HEK293 (cell line): ENCODE data around the gene ODAD4.

Source experiments
- CTCF ChIA-PET: fragments of 350-600 bp; formaldehyde crosslinking; extraction: SDS; loops from one replicate; lab custom pipeline; 2021; ENCODE audit warnings: antibody characterized with exemption; lab: Yijun Ruan, JAX
- POLR2A ChIA-PET: fragments of 300-600 bp; formaldehyde crosslinking; extraction: SDS; loops from one replicate; lab custom pipeline; 2020; ENCODE audit warnings: antibody characterized with exemption, inconsistent platforms; lab: Yijun Ruan, JAX
- H3K27ac ChIP-seq: fragments of 200-500 bp; sonication (Bioruptor generic); 2 replicates; pipeline ENCODE4 v1.5.1; 2014; ENCODE audit warnings: low read depth, low read length, control low read depth, inconsistent platforms; ENCODE audit errors: extremely low read depth
- H3K36me3 ChIP-seq, 2 experiments: fragments of 200-500 bp in 1 of 2; sonication (Bioruptor generic) in 1 of 2; 1 replicate in 1 of 2; 2 replicates in 1 of 2; pipeline ENCODE4 v1.5.1; 2014 to 2017; ENCODE audit warnings: inconsistent platforms in 2 of 2, low read length in 2 of 2; ENCODE audit not compliant: control insufficient read depth in 2 of 2, insufficient read depth in 1 of 2
- H3K4me1 ChIP-seq: fragments of 200-500 bp; sonication (Bioruptor generic); 2 replicates; pipeline ENCODE4 v1.5.1; 2014; ENCODE audit warnings: mild to moderate bottlenecking, low read length, inconsistent platforms; ENCODE audit not compliant: control insufficient read depth, insufficient read depth
- H3K4me3 ChIP-seq: 2 replicates; pipeline ENCODE4 v1.5.1; 2011; ENCODE audit warnings: low read depth, mild to moderate bottlenecking, control low read depth, low read length, moderate library complexity
- H3K9me3 ChIP-seq: fragments of 200-500 bp; sonication (Bioruptor generic); 2 replicates; pipeline ENCODE4 v1.5.1; 2014; ENCODE audit warnings: low read depth, low read length, inconsistent platforms; ENCODE audit not compliant: control insufficient read depth, insufficient read depth
- EGR2 ChIP-seq: fragments of 450-650 bp; formaldehyde crosslinking; IDR thresholded peaks from 2 replicates; pipeline ENCODE4 v1.5.1; 2016; ENCODE audit warnings: low read depth, missing biosample characterization, missing genetic modification characterization
- GLIS1 ChIP-seq: fragments of 450-650 bp; formaldehyde crosslinking; IDR thresholded peaks from 2 replicates; pipeline ENCODE4 v1.5.1; 2016; ENCODE audit warnings: missing biosample characterization, missing genetic modification characterization
- PBX3 ChIP-seq: sonication (generic); formaldehyde crosslinking; IDR thresholded peaks from 2 replicates; pipeline ENCODE4 v1.8.1; 2022; ENCODE audit warnings: mild to moderate bottlenecking, moderate library complexity, missing genetic modification reagents
- SCRT1 ChIP-seq: fragments of 450-650 bp; formaldehyde crosslinking; IDR thresholded peaks from 2 replicates; pipeline ENCODE4 v1.5.1; 2016; ENCODE audit warnings: missing biosample characterization, missing genetic modification characterization, borderline replicate concordance
- SCRT2 ChIP-seq: fragments of 450-650 bp; formaldehyde crosslinking; IDR thresholded peaks from 2 replicates; pipeline ENCODE4 v1.5.1; 2016; ENCODE audit warnings: missing biosample characterization, missing genetic modification characterization
- ZBTB1 ChIP-seq: fragments of 450-650 bp; formaldehyde crosslinking; IDR thresholded peaks from 2 replicates; pipeline ENCODE4 v1.5.1; 2016; ENCODE audit warnings: missing biosample characterization, missing genetic modification characterization
- ZNF169 ChIP-seq: fragments of 450-650 bp; formaldehyde crosslinking; IDR thresholded peaks from 2 replicates; pipeline ENCODE4 v1.5.1; 2016; ENCODE audit warnings: missing biosample characterization, missing genetic modification characterization
- ZNF19 ChIP-seq: fragments of 450-650 bp; formaldehyde crosslinking; IDR thresholded peaks from 2 replicates; pipeline ENCODE4; 2016; ENCODE audit warnings: missing biosample characterization, missing genetic modification characterization, low read depth
- ZNF24 ChIP-seq: fragments of 450-650 bp; formaldehyde crosslinking; IDR thresholded peaks from 2 replicates; pipeline ENCODE4 v1.5.1; 2016; ENCODE audit warnings: missing biosample characterization, missing genetic modification characterization
- ZNF335 ChIP-seq: fragments of 450-650 bp; formaldehyde crosslinking; conservative IDR thresholded peaks from 2 replicates; pipeline ENCODE4 v1.5.1; 2016; ENCODE audit warnings: missing biosample characterization, missing genetic modification characterization
- ZNF37A ChIP-seq: fragments of 450-650 bp; IDR thresholded peaks from 2 replicates; pipeline ENCODE4 v1.5.1; 2018; ENCODE audit warnings: missing biosample characterization, missing genetic modification characterization
- ZNF626 ChIP-seq: fragments of 450-650 bp; sonication (Bioruptor Pico); formaldehyde crosslinking; IDR thresholded peaks from 2 replicates; pipeline ENCODE4 v1.5.1; 2018; ENCODE audit warnings: missing biosample characterization, missing genetic modification characterization, inconsistent platforms
- TF ChIP-seq, protein P1 (sequence below): fragments of 450-650 bp; formaldehyde crosslinking; IDR thresholded peaks from 2 replicates; pipeline ENCODE4 v1.5.1; 2016; ENCODE audit warnings: missing biosample characterization, missing genetic modification characterization
- TF ChIP-seq, protein P2 (sequence below): fragments of 450-650 bp; formaldehyde crosslinking; IDR thresholded peaks from 2 replicates; pipeline ENCODE4 v1.5.1; 2016; ENCODE audit warnings: missing biosample characterization, missing genetic modification characterization, borderline replicate concordance

ODAD4 gene

DNA sequence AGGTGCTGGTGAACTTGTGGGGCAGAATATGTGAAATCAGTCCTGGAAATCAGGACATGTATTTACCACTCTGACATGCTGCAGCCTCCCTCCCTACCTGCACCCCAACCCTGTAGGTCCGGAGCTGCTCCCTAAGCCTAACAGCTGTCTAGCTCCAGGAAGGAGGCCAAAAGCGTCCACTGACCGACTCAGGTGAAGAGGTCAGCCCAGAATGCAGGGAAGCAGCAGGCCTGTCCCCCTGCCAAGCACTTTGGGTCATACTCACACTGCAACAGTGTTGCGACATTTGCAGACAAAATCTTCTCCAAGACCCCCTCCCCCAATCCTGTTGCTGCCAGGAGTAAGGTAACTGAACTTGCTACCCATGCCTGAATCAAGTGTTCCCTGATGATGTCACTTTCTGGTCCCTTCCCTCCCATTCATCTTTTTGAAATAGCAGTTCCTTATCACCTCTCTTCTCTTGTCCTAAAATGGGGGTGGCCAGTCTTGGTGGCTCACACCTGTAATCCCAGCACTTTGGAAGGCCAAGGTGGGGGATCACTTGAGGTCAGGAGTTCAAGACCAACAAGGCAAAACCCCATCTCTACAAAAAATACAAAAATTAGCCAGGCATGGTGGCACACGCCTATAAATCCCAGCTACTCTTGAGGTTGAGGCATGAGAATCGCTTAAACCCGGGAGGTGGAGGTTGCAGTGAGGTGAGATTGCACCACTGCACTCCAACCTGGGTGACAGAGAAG, 10.4 kb upstream of the ODAD4 start (continued):
- TF ChIP-seq, protein P1, sequence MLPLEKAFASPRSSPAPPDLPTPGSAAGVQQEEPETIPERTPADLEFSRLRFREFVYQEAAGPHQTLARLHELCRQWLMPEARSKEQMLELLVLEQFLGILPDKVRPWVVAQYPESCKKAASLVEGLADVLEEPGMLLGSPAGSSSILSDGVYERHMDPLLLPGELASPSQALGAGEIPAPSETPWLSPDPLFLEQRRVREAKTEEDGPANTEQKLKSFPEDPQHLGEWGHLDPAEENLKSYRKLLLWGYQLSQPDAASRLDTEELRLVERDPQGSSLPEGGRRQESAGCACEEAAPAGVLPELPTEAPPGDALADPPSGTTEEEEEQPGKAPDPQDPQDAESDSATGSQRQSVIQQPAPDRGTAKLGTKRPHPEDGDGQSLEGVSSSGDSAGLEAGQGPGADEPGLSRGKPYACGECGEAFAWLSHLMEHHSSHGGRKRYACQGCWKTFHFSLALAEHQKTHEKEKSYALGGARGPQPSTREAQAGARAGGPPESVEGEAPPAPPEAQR (tag by site-specific recombination), result no peak
- no peak for TF ChIP-seq ZNF37A (tag by site-specific recombination)
- TF ChIP-seq, all 188 proteins: peak for 15

DNA sequence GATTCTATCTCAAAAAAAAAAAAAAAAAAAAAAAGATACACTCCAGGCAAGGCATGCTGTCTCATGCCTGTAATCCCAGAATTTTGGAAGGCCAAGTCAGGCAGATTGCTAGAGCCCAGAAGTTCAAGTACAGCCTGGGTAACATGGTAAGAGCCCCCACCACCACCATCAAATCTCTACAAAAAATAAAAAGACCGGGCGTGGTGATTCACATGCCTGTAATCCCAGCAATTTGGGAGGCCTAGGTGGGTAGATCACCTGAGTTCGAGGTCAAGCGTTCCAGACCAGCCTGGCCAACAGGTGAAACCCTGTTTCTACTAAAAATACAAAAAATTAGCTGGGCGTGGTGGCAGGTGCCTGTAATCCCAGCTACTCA, 9.8 kb upstream of the ODAD4 start:
- Histone ChIP-seq H3K4me1 (peaks cover 18% of the 10 kb centered on the region), H3K9me3 (no peaks in the 10 kb centered on the region), H3K4me3 (no peak overlapping the region), H3K27ac (no peak overlapping the region), H3K36me3 (no peaks in the 10 kb centered on the region; a peak in 1 of 3 replicates)
- ChIA-PET CTCF (no interaction called here), POLR2A (interaction anchor here (4.2 kb wide), 1 partner anchor 46 kb away, joined by 19 read pairs; the partner anchor contains the start of gene CNP)
- 0 out of 2 replicates have a peak, but pooled peaks have one; percentile 8 for TF ChIP-seq SCRT1 (tag by site-specific recombination)
- peak; percentile 81; the same call in 1 of the 2 replicates for TF ChIP-seq ZNF335 (tag by site-specific recombination)
- TF ChIP-seq ZNF626 (tag by site-specific recombination), result no peak
- TF ChIP-seq SCRT2 (tag by site-specific recombination), result no peak
- no peak for TF ChIP-seq GLIS1

DNA sequence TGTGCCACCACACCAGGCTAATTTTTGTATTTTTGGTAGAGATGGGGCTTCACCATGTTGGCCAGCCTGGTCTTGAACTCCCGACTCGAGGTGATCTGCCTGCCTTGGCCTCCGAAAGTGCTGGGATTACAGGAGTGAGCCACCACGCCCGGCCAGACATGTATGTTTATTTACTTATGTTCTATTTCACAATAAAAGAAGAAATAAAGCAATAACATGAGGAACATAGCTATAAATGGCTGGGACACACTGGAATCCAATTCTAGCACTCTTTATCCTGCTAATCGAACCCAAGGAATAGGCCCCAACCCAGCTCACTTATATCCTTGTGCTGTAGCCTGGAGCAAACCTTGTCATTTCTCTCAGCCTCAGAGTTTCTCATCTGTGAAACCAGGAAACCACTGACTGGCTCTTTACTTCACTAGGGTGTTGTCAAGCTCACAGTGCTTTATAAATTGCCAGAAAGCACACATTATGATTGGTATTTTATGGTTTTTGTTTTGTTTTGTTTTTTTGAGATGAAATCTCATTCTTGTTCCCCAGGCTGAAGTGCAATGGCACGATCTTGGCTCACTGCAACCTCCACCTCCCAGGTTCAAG, 4.3 kb upstream of the ODAD4 start:
- POLR2A ChIA-PET, result interaction anchor here (0.6 to 0.9 kb wide), 2 partner anchors 107 to 238 kb away, joined by 3 to 6 read pairs; partner anchors contain the start of gene EIF1
- H3K36me3 ChIP-seq, result no peaks in the 10 kb centered on the region; a peak in 1 of 3 replicates
- CTCF ChIA-PET, result interaction anchor here (0.7 kb wide), 1 partner anchor 175 kb away, joined by 3 read pairs; no protein-coding TSS in a partner anchor
- no peak overlapping the region for H3K4me3 ChIP-seq
- TF ChIP-seq, protein P2, sequence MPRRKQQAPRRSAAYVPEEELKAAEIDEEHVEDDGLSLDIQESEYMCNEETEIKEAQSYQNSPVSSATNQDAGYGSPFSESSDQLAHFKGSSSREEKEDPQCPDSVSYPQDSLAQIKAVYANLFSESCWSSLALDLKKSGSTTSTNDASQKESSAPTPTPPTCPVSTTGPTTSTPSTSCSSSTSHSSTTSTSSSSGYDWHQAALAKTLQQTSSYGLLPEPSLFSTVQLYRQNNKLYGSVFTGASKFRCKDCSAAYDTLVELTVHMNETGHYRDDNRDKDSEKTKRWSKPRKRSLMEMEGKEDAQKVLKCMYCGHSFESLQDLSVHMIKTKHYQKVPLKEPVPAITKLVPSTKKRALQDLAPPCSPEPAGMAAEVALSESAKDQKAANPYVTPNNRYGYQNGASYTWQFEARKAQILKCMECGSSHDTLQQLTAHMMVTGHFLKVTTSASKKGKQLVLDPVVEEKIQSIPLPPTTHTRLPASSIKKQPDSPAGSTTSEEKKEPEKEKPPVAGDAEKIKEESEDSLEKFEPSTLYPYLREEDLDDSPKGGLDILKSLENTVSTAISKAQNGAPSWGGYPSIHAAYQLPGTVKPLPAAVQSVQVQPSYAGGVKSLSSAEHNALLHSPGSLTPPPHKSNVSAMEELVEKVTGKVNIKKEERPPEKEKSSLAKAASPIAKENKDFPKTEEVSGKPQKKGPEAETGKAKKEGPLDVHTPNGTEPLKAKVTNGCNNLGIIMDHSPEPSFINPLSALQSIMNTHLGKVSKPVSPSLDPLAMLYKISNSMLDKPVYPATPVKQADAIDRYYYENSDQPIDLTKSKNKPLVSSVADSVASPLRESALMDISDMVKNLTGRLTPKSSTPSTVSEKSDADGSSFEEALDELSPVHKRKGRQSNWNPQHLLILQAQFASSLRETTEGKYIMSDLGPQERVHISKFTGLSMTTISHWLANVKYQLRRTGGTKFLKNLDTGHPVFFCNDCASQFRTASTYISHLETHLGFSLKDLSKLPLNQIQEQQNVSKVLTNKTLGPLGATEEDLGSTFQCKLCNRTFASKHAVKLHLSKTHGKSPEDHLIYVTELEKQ, result no peak
- no peak for TF ChIP-seq ZBTB1 (tag by site-specific recombination)
- TF ChIP-seq ZNF169, result no peak
- TF ChIP-seq EGR2 (tag by site-specific recombination), result no peak
- TF ChIP-seq ZNF24, result no peak
- TF ChIP-seq PBX3 (CRISPR knock-in tag), result no peak
- no peak for TF ChIP-seq ZNF19 (tag by site-specific recombination)
- H3K27ac ChIP-seq, result no peak overlapping the region
- H3K9me3 ChIP-seq, result no peaks in the 10 kb centered on the region
- peaks cover 4% of the 10 kb centered on the region; the same call in 1 of the 2 replicates for H3K4me1 ChIP-seq
